NK-92 treated with Interleukin-12 subunit alpha and Interleukin-12 subunit beta, amount 100 ng/mL, for 24 hours (cell line): ENCODE results near the gene MCM3AP.

Experiments used
- DNase-seq: peaks from one replicate; lab custom pipeline; 2025; lab: John Stamatoyannopoulos, UW

Gene MCM3AP

DNA sequence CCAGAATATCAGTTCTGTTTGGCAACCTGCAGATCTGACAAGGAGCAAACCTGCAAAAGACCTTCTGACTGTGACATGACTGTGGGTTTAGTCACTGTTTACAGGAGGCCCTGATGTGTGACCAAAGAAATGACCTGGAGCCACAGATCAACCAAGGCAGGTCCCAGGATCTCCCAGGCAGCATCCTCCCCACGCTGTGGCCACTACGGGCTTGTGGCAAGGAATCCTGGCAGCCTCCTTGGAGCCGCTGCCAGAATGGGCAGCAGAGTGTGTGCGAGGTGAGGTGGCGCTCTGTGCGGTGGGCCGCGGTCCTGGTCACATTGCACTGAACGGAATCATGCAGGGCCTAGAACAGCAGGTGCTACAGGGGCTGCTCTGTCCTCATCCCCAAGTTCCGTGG is 15.9 kb downstream of the MCM3AP start:
- DNase-seq, result no peak

DNA sequence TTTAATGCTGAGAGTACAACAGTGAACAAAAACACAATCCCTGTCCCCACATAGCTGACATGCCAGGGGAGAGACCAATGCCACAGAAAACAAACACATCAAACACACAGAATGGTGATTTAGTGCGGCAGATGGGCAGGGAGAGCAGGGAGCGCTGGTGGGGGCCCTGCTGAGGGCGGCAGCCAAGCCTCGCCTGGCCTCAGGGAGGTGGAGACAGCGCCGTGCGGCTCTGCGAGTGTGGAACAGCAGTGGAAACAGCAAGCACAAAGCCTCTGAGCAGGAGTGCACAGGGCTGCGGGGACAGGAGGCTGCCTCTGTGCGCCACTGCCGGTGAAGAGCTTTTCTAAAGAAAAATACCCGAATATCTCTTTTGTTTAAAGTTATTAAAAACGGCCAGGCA is 17.0 kb downstream of the MCM3AP start:
- no peak for DNase-seq

DNA sequence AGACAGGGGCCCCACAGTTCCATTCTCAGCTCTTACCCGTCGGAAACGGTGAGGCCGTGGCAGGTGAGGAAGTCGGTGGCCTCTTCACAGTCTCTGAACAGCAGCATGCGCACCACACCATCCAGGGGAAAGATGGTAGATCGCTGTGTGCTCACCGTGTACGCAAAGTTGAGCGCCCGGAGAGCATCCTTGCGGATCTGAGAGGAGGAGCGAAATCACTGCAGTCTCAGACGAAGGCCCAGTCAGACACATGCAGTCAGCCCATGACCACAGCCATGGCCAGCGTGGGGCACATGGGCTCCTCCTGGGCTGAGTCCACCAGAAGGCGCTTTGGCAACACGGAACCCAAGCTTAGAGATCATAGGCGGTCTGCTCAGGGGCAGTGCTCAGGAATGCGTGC is 18.5 kb downstream of the MCM3AP start:
- no peak for DNase-seq

DNA sequence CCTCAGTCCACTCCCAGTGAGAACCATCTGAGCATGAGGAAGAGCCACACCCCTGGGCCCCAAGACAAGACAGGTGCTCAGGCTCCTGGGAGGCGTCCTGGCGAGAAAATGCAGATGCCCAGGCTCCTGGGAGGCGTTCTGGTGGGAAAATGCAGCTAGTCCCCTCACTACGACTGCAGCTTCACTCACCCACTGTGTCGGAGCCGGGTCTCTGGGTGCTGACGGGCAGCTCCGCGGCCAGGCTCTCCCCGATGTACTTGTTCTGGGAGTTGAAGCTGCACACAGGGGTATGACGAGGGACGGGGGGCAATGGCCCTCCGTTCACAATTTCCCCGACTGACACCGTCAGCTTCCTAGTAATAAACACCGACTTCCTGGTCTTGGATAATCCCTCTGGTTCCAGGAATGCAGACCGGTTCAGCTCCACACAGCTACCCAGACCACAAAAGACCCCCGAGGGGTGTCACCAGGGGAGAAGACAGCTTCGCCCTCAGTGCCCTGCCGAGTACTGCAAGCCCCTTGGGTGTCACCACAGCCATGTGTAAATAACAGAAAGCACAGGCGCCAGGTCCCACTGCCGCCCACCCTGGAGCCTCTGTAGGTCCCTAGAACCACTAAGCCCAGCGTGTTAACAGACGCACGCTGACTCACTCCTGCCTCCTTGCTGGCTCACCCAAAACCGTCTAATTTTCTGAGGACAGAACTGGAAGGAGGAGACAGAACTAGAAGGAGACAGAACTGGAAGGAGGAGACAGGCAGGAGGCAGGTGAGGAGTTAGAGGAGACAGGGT is 19.5 kb downstream of the MCM3AP start:
- no peak for DNase-seq

DNA sequence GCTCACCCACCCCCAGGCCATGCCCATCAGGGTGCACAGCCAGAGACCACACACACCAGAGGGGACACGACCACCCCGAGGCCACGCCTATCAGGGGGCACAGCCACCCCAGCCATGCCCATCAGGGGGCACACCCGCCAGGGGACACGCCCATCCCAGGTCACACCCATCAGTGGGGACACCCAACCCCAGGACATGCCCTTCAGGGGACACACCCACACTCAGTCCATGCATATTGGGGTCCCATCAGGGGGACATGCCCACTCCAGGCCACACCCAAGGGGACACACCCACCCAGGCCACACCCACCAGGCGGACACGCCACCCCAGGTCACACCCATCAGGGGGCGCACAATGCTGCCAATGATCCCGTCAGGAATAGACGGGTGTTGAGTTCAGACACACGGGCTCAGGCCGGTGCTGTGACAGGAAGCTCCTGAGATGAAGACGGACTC is 20.7 kb downstream of the MCM3AP start:
- DNase-seq, result no peak

DNA sequence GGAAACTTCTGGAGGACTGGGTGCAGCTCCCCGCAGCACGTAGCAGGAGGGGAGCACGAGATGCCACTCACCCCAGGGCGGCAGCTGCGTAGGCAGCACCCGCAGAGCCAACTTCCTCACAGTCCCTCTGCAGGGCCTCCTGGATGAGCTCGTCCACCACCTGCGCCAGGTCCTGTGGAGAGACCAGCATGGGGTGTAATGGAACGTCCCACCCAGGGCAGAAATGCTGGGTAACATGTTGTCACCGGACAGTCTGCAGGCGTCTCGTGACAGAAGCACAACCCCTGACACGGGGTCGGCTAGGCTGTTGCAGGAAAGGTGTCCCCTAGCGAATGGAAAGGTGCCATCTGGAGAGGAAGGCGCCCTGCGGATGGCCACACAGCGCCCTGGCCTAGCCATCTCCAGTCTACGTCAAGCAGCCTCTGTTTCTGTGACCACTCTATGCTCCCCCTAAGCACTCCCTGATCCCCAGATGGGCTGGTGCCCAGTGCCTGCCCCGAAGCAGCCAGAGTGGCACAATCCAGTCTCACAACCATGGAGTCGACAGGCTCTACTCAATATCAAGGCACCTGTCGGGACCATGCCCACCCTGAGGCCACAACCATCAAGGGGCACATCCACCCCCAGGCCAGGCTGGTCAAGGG is 21.2 kb downstream of the MCM3AP start:
- no peak for DNase-seq

DNA sequence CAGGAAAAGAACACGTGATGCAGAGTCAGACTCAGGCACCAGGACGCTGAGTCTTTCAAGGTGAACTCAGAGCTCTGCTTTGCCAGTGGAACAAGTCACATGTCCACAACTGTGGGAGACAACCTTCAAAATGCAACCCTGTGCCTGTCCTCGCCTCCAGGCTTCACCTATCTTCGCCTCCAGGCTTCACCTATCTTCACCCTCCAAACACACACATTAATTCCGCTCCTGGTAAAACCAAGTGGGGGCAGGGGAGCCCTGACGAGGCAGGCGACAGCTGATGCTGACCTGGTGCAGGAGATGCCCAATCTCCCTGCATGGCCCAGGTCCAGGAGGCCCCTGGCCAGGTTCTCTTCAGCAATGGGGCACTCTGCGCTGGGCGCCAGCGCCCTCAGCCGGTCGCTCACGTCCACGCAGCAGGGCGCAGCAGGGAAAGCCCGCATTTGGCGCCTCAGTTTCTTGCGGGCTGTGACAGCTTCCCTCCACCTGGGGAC is 28.9 kb downstream of the MCM3AP start:
- no peak for DNase-seq

DNA sequence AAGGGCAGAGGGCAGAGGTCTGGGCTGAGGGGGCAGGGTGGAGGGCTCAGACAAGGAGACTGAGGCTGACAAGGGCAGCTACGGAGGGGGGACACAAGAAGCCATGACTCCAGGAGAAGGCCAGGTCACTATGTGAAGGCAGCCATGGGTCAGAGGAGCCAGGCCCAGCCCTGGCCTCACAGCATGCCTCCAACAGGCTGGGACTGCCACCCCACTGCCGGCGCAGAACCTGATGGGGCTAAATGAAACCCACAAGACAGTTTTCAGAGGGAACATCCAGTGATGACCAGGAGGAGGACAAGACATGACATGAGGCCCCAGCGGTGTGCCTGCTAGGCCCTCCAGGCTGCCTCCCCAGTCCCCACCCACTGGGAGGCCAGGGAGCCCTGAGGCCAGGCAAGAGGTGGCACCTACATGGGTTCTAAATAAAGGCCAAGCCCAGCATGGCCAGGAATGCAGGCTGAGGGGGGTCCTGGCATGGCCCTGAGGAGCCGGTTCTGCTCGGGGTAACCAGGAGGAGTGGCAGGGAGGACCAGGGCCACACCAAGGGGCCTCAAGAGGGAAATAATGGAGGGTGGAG is 29.6 kb downstream of the MCM3AP start:
- DNase-seq, result no peak

DNA sequence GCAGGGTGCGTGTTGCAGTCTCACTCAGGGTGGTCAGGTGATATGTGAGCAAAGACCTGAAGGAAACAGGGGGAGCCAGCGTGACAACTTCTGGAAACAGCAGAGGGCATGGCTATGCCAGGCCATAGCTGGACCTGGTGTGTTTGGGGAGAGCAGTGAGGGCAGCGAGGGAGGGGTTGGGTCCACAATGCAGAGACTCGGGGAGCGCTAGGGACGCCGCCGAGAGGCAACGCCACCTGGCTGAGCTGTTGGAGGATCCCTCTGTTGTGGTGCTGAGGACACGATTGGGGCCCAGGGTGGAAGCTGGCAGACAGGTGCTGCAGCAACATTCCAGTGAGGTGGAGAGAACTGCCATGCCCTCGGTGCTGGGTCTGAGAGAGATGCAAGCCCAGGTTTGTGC is 30.2 kb downstream of the MCM3AP start:
- DNase-seq, result no peak

DNA sequence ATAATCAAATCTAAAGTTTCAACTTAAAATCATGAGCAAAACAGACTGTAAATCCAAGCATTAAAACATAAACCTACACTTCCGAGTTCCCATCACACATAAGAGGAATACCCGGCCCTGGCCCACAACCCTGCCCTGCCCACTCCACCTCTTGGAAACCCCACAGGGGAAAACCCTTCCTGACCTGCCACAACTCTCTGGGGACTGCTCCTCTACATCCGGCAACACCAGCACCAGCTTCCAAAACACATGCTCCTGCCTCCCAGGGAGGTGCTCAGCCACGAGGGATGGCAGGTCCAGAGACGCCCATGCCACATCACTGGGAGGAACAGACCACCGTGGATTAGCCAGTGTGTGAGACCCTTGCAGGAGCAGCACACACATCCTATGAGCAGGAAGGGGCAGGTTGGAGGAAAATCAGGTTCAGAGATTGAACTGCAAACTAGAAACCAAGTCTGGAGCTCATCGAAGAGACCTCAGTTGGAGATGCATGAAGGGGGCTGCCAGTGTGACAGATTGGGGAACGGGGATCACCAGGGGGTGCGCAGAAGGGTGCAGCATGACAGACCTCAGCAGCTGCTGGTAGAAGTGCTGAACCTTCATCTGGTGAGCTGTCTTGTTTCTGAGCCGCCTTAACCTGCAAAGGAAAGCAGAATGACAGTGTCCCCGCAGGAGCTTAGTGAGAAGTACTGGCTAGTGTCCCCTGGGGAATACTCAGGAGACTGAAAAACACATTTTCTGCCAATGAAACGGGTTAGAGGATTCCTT is 31.0 kb downstream of the MCM3AP start:
- DNase-seq, result no peak

DNA sequence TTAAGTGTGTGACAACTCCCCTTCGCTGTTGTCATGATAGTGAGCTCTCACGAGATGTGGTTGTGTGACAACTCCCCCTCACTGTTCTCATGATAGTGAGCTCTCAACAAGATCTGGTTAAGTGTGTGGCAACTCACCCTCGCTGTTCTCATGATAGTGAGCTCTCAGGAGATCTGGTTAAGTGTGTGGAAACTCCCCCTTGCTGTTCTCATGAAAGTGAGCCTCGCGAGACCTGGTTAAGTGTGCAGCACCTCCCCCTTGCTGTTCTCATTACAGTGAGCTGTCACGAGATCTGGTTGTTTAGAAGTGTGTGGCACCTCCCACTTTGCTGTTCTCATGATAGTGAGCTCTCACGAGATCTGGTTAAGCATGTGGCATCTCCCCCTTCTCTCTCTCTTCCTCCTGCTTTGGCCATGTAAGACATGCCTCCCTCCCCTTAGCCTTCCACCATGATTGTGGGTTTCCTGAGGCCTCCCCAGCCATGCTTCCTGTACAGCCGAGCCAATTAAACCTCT is 31.7 kb downstream of the MCM3AP start:
- DNase-seq, result no peak

DNA sequence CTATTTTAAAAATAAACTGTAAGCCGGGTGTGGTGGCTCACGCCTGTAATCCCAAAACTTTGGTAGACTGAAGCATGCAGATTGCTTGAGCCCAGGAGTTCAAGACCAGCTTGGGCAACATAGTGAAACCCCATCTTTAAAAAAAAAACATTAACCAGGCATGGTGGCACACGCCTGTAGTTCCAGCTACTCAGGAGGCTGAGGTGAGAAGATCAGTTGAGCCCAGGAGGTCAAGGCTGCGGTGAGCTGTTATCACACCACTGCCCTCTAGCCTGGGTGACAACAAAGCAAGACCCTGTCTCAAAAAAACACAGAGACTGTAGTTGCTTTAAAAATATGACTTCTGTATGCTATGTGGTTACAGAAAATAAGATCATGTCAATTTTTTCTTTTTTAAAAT is 32.6 kb downstream of the MCM3AP start:
- no peak for DNase-seq

DNA sequence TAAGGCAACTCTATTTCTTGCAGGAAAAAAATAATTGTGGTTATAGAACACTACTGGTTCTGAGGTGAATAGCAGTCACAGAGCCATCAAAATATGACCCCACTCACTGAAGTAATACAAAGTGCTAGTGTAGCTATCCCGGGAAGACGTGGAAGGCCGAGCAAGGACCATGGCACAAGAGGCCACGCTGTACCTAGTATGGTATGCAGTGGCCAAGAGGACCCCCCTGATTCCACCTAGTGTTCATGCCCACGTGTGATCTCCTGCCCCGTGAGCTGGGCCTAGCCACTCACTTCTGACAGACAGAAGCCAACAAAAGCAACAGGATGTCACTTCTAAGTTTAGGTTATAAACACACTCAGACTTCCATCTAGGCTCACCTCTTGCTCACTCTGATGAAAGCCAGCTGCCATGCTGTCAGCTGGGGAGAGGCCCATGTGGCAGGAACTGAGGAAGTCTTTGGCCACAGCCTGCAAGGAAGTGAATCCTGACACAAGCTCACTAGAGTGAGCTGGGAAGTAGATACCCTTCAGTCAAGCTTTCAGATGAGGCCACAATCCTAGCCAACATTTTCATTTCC is 35.2 kb downstream of the MCM3AP start:
- no peak for DNase-seq

DNA sequence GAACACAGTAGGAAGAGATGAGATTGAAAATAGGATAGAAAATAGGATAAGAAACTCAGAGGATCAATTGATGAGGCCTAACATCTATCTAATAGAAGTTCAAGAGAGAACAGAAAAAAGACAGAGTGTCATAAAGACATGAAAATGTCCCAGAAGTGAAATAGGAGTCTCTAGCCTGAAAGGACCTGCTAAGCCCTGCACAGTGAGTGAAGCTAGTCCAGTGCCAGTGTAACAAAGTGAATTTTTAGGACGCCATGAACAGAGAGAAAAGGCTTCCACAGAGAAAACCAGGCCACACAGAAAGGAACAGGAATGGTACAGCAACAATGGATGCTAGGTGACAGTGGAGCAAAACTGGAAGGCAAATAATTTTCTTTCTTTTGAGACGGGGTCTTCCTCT is 36.6 kb downstream of the MCM3AP start:
- no peak for DNase-seq

DNA sequence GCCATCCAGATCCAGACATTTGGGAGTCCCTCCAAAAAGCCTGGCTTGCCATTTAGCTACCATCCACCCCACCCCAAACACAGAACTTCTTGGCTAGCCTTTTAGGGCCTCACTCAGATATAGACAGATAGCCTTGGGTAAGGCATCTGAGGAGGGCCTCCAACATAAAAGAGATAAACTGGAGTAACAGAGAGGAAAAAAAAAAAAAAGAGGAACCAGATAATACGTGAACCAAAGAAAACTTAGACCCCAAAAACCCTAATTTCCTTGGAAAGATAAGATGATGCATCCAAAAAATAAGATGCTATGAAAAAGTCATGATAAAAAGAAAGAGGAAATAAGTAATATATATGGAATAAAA is 37.0 kb downstream of the MCM3AP start:
- DNase-seq, result no peak

DNA sequence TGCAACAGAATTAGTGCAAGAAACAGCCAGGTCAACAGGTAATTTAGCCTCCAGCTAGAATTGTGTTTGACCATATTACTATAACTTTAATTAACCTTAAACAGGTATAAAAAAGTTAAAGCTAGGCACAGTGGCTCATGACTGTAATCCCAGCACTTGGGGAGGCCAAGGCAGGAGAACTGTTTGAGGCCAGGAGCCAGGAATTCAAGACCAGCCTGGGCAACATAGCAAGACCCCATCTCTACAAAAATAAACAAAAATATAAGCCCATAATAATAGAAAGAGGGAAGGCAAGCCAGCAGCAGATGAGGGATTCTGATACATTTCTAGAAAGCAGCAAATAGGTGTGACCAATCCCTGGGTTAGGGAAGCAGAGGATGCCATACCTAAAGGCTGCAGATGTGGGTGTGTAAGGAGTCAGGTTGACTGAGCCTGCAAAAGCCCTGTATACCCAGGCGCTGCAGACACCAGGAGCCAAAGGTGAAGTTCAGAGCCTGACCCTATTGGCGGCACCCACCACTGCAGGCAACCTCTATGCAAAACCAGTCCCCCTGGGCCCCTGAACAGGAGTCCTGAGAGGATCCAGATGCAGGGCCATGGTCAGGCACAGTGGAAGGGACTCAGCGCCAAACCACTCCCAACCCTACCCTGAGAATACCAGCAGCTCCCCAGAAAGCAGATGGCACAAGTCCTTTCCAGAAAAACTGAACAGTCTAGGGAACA is 37.6 kb downstream of the MCM3AP start:
- no peak for DNase-seq

DNA sequence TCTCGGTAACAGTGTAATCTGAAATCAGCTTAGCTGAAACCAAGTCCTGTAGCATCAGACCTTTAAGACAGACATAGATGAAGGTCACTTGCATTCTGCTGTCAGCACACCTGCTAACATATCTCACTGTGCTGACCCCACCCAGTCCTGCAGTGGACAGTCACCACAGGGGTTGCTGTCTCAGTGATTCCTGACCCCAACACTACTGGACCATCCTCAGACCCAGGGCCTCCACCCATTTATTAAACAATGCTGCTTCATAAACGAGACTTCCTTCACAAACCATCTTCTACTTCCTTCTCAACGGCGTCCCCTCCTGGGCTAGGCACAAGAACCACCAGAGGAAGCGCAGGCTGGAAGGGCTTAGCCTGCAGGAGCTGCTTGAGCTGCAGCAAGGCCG is 39.1 kb downstream of the MCM3AP start:
- no peak for DNase-seq

DNA sequence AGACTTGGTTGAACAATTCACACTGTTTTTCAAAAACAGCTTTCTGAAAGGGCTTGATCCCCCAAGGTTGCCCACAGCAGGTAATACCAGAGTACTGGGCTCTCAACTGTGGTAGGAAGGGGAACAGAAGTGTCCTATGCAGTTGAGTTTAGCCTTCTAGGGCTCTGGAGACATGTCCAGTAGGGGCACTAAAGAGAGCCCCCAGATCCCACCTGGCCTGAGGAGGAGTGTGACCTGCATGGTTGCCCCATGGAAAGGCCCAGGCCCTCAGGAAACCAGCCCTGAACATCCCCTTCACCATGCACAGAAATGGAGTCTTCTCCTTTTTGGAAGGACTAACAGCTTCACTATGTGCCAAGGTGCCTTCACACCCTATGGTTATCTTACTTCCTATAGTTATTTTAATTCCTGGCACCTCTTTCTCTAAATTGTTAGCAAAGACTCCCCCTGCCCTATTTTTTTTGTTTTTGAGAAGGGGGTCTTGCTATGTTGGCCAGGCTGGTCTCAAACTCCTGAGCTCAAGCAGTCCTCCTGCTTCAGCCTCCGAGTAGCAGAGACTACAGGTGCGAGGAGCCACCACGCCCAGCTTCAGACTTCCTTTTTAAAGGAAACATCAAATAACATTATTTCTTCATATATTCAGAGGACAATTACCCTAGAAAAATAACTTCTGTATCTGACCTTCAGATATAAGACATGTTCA is 40.0 kb downstream of the MCM3AP start:
- DNase-seq, result no peak

DNA sequence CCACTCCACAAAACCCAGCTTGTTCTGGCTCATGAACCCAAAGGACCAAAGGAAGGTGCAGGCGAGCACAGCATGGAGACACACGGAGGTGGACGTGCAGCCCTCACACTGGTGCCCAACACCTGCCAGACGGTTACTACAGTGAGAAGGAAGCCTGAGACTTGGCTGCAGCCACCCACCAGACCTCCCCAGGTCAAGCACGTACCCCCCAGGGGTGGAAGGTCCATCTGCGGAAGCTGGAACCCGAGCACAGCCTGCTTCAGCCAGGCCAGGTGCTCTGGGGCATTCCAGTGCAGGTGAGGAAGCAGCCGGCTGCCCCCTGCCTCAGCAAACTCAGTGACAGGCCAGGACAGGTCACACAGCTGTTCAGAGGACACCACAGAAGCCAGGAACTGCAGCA is 40.8 kb downstream of the MCM3AP start:
- no peak for DNase-seq

DNA sequence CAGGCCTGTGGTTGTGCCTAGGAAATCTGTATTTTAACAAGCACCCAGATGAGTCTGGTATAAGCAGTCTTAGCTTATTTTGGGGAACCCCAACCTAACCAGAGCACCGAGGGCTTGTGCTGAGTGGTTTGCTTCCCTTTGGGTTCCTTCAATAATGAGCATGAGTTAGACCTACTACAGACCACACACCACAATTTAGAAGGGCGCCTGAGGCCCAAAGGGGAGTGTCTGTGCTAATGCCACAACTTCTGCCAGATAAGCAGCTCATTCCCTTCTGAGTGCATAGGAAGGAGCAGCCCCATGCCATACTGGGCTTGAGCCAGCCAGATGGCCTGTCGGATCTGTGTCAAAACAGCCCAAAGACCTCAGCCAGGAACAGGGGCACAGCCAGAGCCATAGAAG is 41.5 kb downstream of the MCM3AP start:
- no peak for DNase-seq

DNA sequence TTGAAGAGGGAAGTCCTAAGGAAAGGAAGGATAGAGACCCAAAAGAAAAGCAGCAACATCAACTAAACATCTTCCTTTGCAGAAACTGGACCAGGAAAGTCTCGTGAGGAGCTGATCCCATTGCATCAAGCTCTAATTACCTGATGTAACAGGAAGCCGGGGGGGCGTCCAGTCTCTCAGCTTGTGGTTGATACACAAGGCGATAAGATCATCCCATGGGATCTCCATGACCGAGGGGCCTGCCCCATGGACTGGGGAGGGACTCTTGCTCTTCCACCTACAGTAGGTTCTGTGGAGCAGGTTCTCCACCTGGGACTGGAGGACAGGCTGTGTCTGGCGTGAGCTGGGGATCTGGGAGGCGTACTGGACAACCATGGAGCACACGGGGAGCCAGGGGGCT is 42.1 kb downstream of the MCM3AP start:
- DNase-seq, result no peak
